ENCODE measurements around the gene RAB34.
"Not testable (repeated sequence)": the region's sequence is repeated elsewhere in the genome, so short reads cannot be mapped to it uniquely, and the experiment has no call there.

Gene RAB34

GRCh38 chr17:28728364-28729200 is 10.9 kb upstream of the RAB34 start, which contains the start of gene NEK8:
Gene NEK8 (plus strand): TSS chr17:28728788. CDS start chr17:28728814, 26 bp downstream.
- DNase-seq (ENCODE audit: low read depth in 3 of 3, low spot score in 1 of 3), result peak; percentile 92 to 98 (median 94)

DNA sequence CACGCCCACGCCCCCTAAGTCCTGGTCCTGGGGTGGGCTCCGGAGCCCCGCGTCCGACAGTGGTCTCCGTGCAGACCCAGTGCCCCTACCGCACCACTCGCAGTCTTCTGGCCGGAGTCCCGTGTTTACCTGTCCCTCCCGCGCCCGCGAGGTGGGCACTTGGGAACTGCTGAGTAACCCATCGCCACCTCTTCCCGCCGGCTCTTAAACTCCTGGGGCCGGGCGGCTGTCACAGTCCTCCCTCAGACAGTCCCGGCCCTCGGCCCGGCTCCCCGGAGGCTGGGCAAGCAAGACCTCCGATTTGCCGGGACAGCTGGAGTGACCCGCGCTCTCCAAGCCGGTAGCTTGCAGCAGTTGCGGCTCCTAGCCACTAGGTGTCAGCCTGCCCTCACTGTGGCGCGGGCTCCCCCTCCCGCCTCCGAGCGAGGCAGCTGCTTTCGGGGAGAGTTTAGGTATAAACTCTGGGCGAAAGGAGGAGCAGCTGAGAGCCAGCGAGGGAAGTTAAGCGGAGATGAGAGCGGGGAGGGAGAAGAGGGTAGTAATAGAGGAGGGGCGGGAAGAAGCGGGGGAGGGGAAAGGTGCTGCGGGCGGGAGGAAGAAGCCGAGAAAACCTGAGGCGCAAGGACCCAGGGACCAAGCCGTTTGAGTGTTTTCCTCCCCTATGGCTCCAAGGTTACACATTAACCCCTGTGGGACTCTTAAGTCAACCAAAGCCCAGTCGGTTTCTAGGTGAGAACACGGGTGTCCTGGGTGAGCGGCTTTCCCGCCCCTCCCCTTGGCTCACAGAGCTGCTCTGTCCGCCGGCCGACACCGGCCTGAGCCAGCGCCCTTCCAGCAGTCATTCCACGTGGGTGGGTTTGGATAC is 9.2 kb upstream of the RAB34 start:
- DNase-seq (ENCODE audit: low read depth in 3 of 3, low spot score in 1 of 3), result peak; percentile 74 to 85 (median 82)

DNA sequence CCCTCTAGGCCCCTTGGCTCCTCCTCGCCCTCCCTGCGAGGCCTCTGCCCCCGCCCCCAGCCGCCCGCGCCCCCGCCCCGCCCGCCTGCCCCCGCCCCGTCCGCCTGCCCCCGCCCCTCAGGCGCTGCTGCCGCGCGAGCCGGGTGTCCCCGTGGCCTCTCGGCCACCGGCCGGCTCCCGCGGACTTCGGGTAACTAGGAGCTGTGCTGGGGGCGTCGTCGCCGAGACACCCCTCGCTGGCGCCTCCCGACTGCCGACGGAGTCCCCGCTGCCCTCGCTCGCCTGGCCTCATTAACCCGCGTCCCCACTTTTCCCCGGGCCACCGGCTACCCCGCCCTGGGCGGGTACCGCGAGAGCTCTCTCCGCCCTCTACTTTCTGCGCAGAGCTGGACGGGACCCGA is 8.6 kb upstream of the RAB34 start, which contains the start of gene TLCD1:
Gene TLCD1, minus strand, starts transcription at position 8 of the 401 bp plus-strand sequence. CDS start 136 bp downstream, outside the sequence.
- DNase-seq (ENCODE audit: low read depth in 3 of 3, low spot score in 1 of 3), result peak in 1 of 3 donors; percentile 59

DNA sequence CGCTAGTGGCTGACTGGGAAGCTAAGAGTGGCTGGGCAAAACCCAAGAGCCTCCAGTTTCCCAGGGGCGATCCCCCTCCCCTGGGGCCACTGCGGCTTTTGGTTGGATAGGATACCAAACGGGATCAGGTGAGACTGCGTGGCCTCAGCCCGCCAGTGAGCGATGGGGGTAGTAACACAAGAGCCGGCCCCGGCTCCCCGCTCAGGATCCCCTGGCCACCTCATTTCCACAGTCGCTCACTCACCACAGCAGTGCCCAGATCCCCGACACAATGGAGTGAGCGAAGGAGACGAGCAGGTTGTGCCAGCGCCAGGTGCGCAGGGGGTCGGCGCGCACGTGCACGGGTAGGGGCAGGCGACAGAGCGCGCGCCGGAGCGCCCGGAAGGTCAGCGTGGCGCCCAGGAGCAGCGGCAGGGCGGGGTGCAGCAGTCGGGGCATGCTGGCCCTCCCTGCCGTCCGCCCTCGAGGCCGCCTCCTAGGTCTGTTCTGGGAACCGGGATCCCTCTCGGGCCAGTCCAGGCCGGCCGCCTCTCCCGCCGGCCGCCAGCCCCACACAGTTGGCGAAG is 8.1 kb upstream of the RAB34 start:
- DNase-seq (ENCODE audit: low read depth in 3 of 3, low spot score in 1 of 3), result peak in 1 of 3 donors; percentile 47

DNA sequence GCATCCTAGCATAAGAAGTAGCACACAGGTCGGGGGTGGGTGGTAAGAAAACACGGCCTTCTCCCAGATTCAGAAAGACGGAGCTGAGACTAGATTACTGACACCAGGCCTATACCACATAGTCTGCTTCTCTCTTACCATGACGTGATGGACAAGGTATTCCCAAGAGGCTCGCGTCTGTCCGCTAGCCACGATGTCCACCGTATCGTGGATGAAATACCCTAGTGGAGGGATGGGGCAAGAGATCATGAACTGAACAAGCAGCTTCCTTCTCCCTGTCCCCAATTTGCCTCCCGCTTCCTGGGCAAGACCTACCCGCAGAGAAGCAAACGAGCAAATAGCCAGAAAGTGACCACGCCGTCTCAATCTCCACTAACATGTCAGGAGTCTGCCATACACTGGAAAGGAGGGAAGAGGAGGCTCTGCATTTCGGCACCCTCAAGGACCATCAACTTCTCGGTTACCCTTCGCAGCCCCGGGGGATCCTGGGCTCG is 7.5 kb upstream of the RAB34 start:
- no peak for DNase-seq (ENCODE audit: low read depth in 3 of 3, low spot score in 1 of 3)

- DNase-seq (ENCODE audit: low read depth in 3 of 3, low spot score in 1 of 3), result no peak
Measured at GRCh38 chr17:28724500-28725165, 7.0 kb upstream of the RAB34 start.

DNA sequence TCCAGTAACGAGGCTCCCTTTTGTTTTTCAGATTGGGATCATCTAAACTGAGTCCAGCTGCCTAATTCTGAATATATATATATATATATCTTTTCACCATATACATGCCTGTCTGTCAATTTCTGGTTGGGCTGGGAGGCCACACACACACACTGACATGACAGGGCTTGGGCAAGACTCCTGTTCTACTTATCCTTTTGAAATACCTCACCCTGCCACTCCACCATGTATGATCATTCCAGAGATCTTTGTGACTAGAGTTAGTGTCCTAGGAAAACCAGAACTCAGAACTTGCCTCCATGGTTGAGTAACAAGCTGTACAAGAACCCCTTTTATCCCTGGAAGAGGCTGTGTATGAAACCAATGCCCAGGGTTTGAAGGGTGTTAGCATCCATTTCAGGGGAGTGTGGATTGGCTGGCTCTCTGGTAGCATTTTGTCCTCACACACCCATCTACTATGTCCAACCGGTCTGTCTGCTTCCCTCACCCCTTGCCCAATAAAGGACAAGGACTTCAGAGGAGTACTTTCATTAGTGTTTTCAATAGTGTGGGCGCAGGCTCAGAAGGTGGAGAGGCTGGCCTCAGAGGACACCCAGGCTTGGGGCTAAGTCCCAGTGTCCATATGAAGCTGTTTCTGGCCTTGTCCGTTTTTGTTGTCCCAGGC is 6.3 kb upstream of the RAB34 start:
- not testable (repeated sequence) for DNase-seq (ENCODE audit: low read depth in 3 of 3, low spot score in 1 of 3)

DNA sequence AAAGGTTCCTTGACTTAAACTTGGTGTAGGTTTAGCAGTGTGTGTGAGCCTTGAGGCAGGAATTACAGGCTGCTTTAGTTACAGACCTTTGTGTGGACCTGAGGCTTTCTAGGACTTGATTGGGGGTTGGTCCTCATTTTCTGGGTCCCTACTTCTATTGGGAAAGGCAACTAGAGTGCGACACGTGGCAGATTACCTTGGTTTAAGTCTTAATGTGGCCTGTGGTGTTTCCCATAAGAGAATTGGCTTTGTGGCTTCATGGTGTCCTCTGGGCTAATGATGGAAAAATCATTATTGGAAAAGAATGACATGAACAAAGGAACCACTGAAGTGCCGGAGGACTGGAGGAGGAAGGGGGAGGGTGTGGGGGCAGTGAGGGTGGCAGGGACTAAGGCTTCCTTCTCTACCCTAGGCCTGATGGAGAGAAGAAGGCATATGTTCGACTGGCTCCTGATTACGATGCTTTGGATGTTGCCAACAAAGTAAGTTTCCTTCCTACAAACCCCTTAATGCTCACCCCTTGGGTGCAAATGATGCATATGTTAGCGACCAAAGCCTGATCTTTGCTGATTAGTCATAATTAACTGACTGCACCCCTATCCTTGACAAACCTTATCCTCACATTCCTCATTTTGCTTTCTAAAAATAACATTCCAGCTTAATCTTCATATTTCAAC is 5.6 kb upstream of the RAB34 start:
- DNase-seq (ENCODE audit: low read depth in 3 of 3, low spot score in 1 of 3), result no peak

DNA sequence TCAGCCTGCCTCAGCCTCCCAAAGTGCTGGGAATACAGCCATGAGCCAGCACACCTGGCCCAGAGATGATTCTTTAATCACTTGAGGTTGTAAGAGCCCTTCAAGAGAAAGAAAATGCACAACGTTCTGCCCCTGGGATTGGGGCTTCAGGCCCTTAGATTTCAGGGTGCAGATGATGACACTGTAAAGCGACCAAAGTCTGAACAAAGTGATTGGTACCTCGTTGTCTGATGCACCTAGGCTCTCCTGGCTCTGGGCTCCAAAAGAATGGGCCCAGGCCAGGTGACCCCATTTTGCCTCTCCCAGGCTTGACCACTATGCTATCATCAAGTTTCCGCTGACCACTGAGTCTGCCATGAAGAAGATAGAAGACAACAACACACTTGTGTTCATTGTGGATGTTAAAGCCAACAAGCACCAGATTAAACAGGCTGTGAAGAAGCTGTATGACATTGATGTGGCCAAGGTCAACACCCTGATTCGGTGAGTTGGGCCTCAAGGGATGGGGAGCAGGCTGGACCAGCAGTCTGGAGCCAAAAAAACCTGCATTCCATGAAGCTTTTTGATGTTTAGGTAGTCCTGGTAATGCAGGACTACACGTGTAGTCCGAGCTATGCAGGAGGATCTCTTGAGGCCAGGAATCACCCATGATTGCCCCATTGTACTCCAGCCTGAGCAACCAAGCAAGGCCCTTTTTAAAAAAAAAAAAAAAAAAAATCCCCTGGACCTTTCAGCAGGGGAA is 4.9 kb upstream of the RAB34 start:
- DNase-seq (ENCODE audit: low read depth in 3 of 3, low spot score in 1 of 3), result no peak

DNA sequence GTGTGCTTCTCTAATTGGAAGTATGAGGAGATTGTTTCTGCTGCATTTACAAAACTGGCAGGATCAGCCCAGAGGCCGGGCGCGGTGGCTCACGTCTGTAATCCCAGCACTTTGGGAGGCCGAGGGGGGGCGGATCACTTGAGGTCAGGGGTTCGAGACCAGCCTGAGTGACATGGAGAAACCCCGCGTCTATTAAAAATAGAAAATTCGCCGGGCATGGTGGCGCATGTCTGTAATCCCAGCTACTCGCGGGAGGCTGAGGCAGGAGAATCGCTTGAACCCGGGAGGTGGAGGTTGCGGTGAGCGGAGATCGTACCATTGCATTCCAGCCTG is 3.3 kb upstream of the RAB34 start:
- not testable (repeated sequence) for DNase-seq (ENCODE audit: low read depth in 3 of 3, low spot score in 1 of 3)

DNA sequence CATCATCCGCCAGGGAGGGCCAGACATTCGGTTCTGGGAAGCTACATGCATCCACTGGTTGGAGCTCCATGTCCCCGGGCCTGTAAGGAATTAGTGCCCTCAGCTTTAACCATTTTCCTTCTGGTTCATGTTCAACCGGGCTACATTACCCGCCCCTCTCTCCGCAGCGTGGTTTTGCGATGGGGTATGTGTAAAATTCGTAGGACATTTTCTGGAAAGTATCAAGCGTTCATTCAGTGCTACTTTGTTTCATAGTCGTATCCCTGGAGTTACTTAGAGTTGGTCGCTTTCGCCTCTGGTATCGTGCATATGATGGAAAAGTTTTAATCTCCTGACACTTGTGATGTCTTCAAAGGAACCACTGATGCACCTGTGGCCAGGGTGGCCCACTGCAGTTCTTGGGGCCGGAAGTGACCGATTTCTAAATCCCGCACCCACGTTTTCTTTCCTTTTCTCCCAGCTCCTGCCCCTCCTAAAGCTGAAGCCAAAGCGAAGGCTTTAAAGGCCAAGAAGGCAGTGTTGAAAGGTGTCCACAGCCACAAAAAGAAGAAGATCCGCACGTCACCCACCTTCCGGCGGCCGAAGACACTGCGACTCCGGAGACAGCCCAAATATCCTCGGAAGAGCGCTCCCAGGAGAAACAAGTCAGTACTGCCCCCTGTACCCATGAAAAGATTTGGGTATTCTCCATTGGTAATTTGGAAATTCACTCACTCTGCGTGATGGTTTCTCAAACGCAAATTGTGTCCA is 2.8 kb upstream of the RAB34 start:
- no peak for DNase-seq (ENCODE audit: low read depth in 3 of 3, low spot score in 1 of 3)

DNA sequence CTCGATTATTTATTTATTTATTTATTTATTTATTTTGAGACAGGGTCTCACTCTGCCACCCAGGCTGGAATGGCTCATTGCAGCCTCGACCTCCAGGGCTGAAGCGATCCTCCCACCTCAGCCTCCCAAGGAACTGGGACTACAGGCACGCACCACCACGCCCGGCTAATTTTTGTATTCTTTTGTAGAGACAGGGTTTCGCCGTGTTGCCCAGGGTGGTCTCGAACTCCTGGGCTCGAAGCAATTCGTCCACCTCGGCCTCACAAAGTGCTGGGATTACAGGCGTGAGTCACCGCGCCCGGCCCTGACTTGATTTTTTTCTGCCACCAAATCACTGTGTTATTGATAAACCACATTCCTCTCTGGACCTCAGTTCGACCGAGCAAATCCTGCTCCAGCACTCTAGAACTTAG is 1.4 kb upstream of the RAB34 start:
- DNase-seq (ENCODE audit: low read depth in 3 of 3, low spot score in 1 of 3), result no peak

DNA sequence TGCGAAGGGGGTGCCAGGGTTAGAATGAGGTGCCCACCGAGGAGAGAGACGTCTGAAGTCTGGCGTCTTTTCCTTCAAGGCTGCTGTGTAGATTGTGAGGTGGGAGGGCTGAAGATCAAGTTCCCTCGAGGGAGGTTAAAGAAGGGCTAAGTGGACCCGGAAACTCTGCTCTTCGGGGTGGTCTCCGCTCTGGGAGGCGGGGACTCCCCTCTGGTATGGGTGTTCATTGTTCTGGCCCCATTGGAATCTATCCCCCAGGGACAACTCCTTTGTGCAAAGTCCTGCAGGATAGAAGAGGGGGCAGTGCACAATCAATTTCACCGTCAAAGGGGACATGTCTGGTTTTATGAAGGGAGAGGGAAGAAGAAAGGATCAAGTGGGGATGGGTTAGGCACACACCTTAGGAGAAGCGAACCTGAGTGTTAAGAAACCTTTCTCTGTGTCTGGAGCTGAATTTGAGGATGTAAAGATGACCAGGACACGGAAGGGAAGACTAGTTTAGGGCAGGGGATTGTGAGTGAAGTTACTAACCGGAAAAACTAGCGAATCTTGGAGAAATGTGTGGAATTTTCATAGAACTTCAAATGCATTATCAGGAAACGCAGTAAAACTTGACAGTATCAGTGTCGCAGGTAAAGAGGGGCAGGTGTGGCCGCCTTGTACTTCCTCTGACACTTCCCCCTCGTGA is 809 bp upstream of the RAB34 start:
- DNase-seq (ENCODE audit: low read depth in 3 of 3, low spot score in 1 of 3), result no peak

GRCh38 chr17:28716740-28717577 is 709 bp downstream of the RAB34 start:
- no peak for DNase-seq (ENCODE audit: low read depth in 3 of 3, low spot score in 1 of 3)

DNA sequence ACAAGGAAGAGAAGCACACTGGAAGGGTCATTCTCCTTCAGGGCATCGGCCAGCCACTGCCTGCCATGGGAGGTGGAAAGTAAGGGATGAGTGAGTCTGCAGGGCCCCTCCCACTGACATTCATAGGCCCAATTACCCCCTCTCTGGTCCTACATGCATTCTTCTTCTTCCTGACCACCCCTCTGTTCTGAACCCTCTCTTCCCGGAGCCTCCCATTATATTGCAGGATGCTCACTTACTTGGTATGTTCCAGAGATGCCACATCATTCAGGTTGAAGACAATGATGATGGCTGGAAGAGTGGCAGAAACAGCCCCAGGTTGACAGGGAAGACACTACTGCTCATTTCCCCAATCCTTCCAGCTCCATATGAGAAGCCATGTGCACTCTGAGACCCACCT is 2.5 kb downstream of the RAB34 start:
- no peak for DNase-seq (ENCODE audit: low read depth in 3 of 3, low spot score in 1 of 3)

- no peak for DNase-seq (ENCODE audit: low read depth in 3 of 3, low spot score in 1 of 3)
Measured at GRCh38 chr17:28714281-28714680, 3.4 kb downstream of the RAB34 start.

Measured in stimulated activated CD4-positive, alpha-beta T cell treated with anti-CD3 and anti-CD28 coated beads, TNF-alpha, amount 100 ng/mL, for 1 hour (primary cell).